AG09319 (cell line): Measurements from ENCODE around the gene OTOF.

Experiments
- DNase-seq: peaks from one replicate; pipeline ENCODE4 v3.0.0-alpha.2; 2010; ENCODE audit warnings: low read depth; ENCODE audit errors: extremely low read depth
- CTCF ChIP-seq: IDR thresholded peaks from 2 replicates; pipeline ENCODE4 v1.5.1; 2011; ENCODE audit warnings: low read depth, mild to moderate bottlenecking, inconsistent platforms, low read length, moderate library complexity

The OTOF gene

GRCh38 chr2:26411419-26411818 is 66.5 kb downstream of the OTOF start:
- no peak for TF ChIP-seq CTCF
- no peak for DNase-seq

GRCh38 chr2:26410764-26411243 is 67.1 kb downstream of the OTOF start:
- no peak for DNase-seq
- TF ChIP-seq CTCF, result no peak

GRCh38 chr2:26409785-26410184 is 68.1 kb downstream of the OTOF start:
- TF ChIP-seq CTCF, result no peak
- DNase-seq, result no peak

- no peak for TF ChIP-seq CTCF
- DNase-seq, result no peak
These were observed 70.4 kb downstream of the OTOF start for GRCh38 chr2:26407526-26407925.
